OCI-LY3 (cell line): ENCODE data around the gene RPUSD1.

Experiments used
- CTCF ChIP-seq: fragments of 200-600, 300-600 bp; sonication (generic); IDR thresholded peaks from 2 replicates; pipeline ENCODE4 v1.5.1; 2014; ENCODE audit warnings: antibody characterized with exemption, low read length, low read depth
- EZH2phosphoT487 ChIP-seq: fragments of 200-600 bp; shearing (Covaris generic); IDR thresholded peaks from 2 replicates; pipeline ENCODE4 v1.6.1; 2018; ENCODE audit warnings: antibody characterized with exemption, mixed run types, low read depth

- TF ChIP-seq CTCF (no peak), EZH2phosphoT487 (no peak)
These were observed 30.0 kb upstream of the RPUSD1 start for GRCh38 chr16:818132-818531.
